T-helper 2 cell treated with Interferon-gamma antibody and Interleukin-4, amounts not matched to agents 5 μg/mL and 100 μg/mL, for 36 hours (primary cell): ENCODE data around the gene ZNF98.

Experiments used
- DNase-seq: peaks from one replicate; pipeline ENCODE4 v3.0.0; 2021; ENCODE audit warnings: low spot score
- H3K27ac Mint-ChIP-seq: one replicate; pipeline ENCODE4 v1.8.0; 2021; ENCODE audit warnings: mild to moderate bottlenecking, mixed read lengths
- H3K27me3 Mint-ChIP-seq: one replicate; pipeline ENCODE4 v1.8.0; 2021; ENCODE audit warnings: low read depth, mixed read lengths
- H3K36me3 Mint-ChIP-seq: one replicate; pipeline ENCODE4 v1.8.0; 2021; ENCODE audit warnings: low read depth, mixed read lengths
- H3K4me1 Mint-ChIP-seq: one replicate; pipeline ENCODE4 v1.8.0; 2021; ENCODE audit warnings: low read depth, mixed read lengths
- H3K4me3 Mint-ChIP-seq: one replicate; pipeline ENCODE4 v1.8.0; 2022; ENCODE audit warnings: mild to moderate bottlenecking, moderate library complexity, mixed read lengths
- H3K9me3 Mint-ChIP-seq: one replicate; pipeline ENCODE4 v1.8.0; 2021; ENCODE audit warnings: mixed read lengths

ZNF98 gene

GRCh38 chr19:22422211-22422610 lies at the start of gene ZNF98:
ZNF98 (minus strand) TSS chr19:22422346; CDS start chr19:22422224, 122 bp downstream.
- Mint-ChIP-seq H3K27me3 (no peaks in the 10 kb centered on the region), H3K27ac (no peak within 1 kb of the TSS), H3K4me3 (no peak within 1 kb of the TSS), H3K9me3 (peaks cover 53% of the 10 kb centered on the region), H3K36me3 (no peaks in the 10 kb centered on the region), H3K4me1 (no peaks in the 10 kb centered on the region)
- DNase-seq: no peak

- no peak overlapping the region for H3K4me3 Mint-ChIP-seq
- H3K36me3 Mint-ChIP-seq: no peaks in the 10 kb centered on the region
- peaks cover 43% of the 10 kb centered on the region for H3K9me3 Mint-ChIP-seq
Observed at GRCh38 chr19:22446605-22447004, 24.5 kb upstream of the ZNF98 start.

GRCh38 chr19:22438011-22438410 lies 15.9 kb upstream of the ZNF98 start:
- H3K4me3 Mint-ChIP-seq: no peak overlapping the region
- no peak for DNase-seq
- H3K27ac Mint-ChIP-seq: no peak overlapping the region
- peaks cover 34% of the 10 kb centered on the region for H3K9me3 Mint-ChIP-seq
- no peaks in the 10 kb centered on the region for H3K4me1 Mint-ChIP-seq
- no peaks in the 10 kb centered on the region for H3K27me3 Mint-ChIP-seq
- H3K36me3 Mint-ChIP-seq: no peaks in the 10 kb centered on the region

More at GRCh38 chr19:22446605-22447004, 24.5 kb upstream of the ZNF98 start:
- no peaks in the 10 kb centered on the region for H3K4me1 Mint-ChIP-seq
- DNase-seq: no peak
- H3K27me3 Mint-ChIP-seq: no peaks in the 10 kb centered on the region
- no peak overlapping the region for H3K27ac Mint-ChIP-seq

GRCh38 chr19:22427960-22428913 lies 6.1 kb upstream of the ZNF98 start:
- no peaks in the 10 kb centered on the region for H3K4me1 Mint-ChIP-seq
- no peak overlapping the region for H3K27ac Mint-ChIP-seq
- H3K4me3 Mint-ChIP-seq: no peak overlapping the region
- no peaks in the 10 kb centered on the region for H3K36me3 Mint-ChIP-seq
- no peak for DNase-seq
- H3K27me3 Mint-ChIP-seq: no peaks in the 10 kb centered on the region
- H3K9me3 Mint-ChIP-seq: peaks cover 26% of the 10 kb centered on the region

- H3K36me3 Mint-ChIP-seq: no peaks in the 10 kb centered on the region
- H3K27ac Mint-ChIP-seq: no peak overlapping the region
- H3K4me1 Mint-ChIP-seq: no peaks in the 10 kb centered on the region
- H3K27me3 Mint-ChIP-seq: no peaks in the 10 kb centered on the region
- H3K9me3 Mint-ChIP-seq: peaks cover 26% of the 10 kb centered on the region
- H3K4me3 Mint-ChIP-seq: no peak overlapping the region
- no peak for DNase-seq
Observed at GRCh38 chr19:22427547-22427946, 5.4 kb upstream of the ZNF98 start.

GRCh38 chr19:22426901-22427300 lies 4.8 kb upstream of the ZNF98 start:
- no peak for DNase-seq
- no peaks in the 10 kb centered on the region for H3K36me3 Mint-ChIP-seq
- H3K4me1 Mint-ChIP-seq: no peaks in the 10 kb centered on the region
- H3K4me3 Mint-ChIP-seq: no peak overlapping the region
- no peaks in the 10 kb centered on the region for H3K27me3 Mint-ChIP-seq
- peaks cover 31% of the 10 kb centered on the region for H3K9me3 Mint-ChIP-seq
- H3K27ac Mint-ChIP-seq: no peak overlapping the region

- H3K27ac Mint-ChIP-seq: no peak overlapping the region
Observed at GRCh38 chr19:22421797-22422196, 349 bp downstream of the ZNF98 start.

GRCh38 chr19:22354665-22355064 lies 67.5 kb downstream of the ZNF98 start:
- H3K36me3 Mint-ChIP-seq: no peaks in the 10 kb centered on the region
- H3K4me3 Mint-ChIP-seq: no peak overlapping the region
- no peaks in the 10 kb centered on the region for H3K4me1 Mint-ChIP-seq
- DNase-seq: no peak
- H3K27ac Mint-ChIP-seq: no peak overlapping the region
- no peaks in the 10 kb centered on the region for H3K27me3 Mint-ChIP-seq
- peaks cover 64% of the 10 kb centered on the region for H3K9me3 Mint-ChIP-seq

More at GRCh38 chr19:22421797-22422196, 349 bp downstream of the ZNF98 start:
- no peak overlapping the region for H3K4me3 Mint-ChIP-seq
- peaks cover 52% of the 10 kb centered on the region for H3K9me3 Mint-ChIP-seq
- H3K36me3 Mint-ChIP-seq: no peaks in the 10 kb centered on the region
- H3K4me1 Mint-ChIP-seq: no peaks in the 10 kb centered on the region
- no peaks in the 10 kb centered on the region for H3K27me3 Mint-ChIP-seq
- DNase-seq: no peak
